HG02884 (cell line): Measurements from ENCODE around the gene NCOA3.
"Not testable (repeated sequence)": the region's sequence is repeated elsewhere in the genome, so short reads cannot be mapped to it uniquely, and the experiment has no call there.

Experiments
- ATAC-seq: cut with Tn5 transposase; IDR thresholded peaks from one replicate; pipeline ENCODE4 v1.9.1; 2021; ENCODE audit warnings: mild to moderate bottlenecking, moderate library complexity; ENCODE audit not compliant: unreplicated experiment

NCOA3 gene

GRCh38 chr20:47534405-47534804 is 32.7 kb downstream of the NCOA3 start:
- no peak for ATAC-seq

- no peak for ATAC-seq
These were observed 33.4 kb downstream of the NCOA3 start for GRCh38 chr20:47535088-47535487.

GRCh38 chr20:47535994-47536393 is 34.3 kb downstream of the NCOA3 start:
- no peak for ATAC-seq

GRCh38 chr20:47540443-47541354 is 39.0 kb downstream of the NCOA3 start:
- ATAC-seq: no peak

- ATAC-seq: no peak
These were observed 39.8 kb downstream of the NCOA3 start for GRCh38 chr20:47541355-47541922.

- no peak for ATAC-seq
These were observed 41.3 kb downstream of the NCOA3 start for GRCh38 chr20:47543006-47543431.

- no peak for ATAC-seq
These were observed 42.6 kb downstream of the NCOA3 start for GRCh38 chr20:47544240-47544639.

GRCh38 chr20:47544852-47545251 is 43.2 kb downstream of the NCOA3 start:
- ATAC-seq: no peak

- no peak for ATAC-seq
These were observed 43.8 kb downstream of the NCOA3 start for GRCh38 chr20:47545499-47545898.

- no peak for ATAC-seq
These were observed 44.7 kb downstream of the NCOA3 start for GRCh38 chr20:47546184-47547033.

- ATAC-seq: no peak
These were observed 45.3 kb downstream of the NCOA3 start for GRCh38 chr20:47547034-47547387.

- no peak for ATAC-seq
These were observed 48.0 kb downstream of the NCOA3 start for GRCh38 chr20:47549671-47550070.

- ATAC-seq: no peak
These were observed 49.5 kb downstream of the NCOA3 start for GRCh38 chr20:47551222-47551621.

- ATAC-seq: no peak
These were observed 50.2 kb downstream of the NCOA3 start for GRCh38 chr20:47551841-47552240.

GRCh38 chr20:47552996-47553395 is 51.3 kb downstream of the NCOA3 start:
- ATAC-seq: no peak

- ATAC-seq: not testable (repeated sequence)
These were observed 52.0 kb downstream of the NCOA3 start for GRCh38 chr20:47553594-47554235.

GRCh38 chr20:47554283-47554682 is 52.6 kb downstream of the NCOA3 start:
- not testable (repeated sequence) for ATAC-seq

- ATAC-seq: no peak
These were observed 55.5 kb downstream of the NCOA3 start for GRCh38 chr20:47557218-47557617.

- no peak for ATAC-seq
These were observed 56.1 kb downstream of the NCOA3 start for GRCh38 chr20:47557791-47558190.

GRCh38 chr20:47558295-47559066 is 56.8 kb downstream of the NCOA3 start:
- no peak for ATAC-seq
